Astrocyte (in vitro differentiated cells and primary cell): ENCODE data around the gene RHNO1.

Experiments
- EZH2 ChIP-seq: IDR thresholded peaks from 2 replicates; pipeline ENCODE4 v1.6.1; 2012; ENCODE audit warnings: mild to moderate bottlenecking, low read length, inconsistent platforms; ENCODE audit not compliant: insufficient read depth
- TF ChIP-seq, protein P1 (sequence below): IDR thresholded peaks from 2 replicates; pipeline ENCODE4 v1.5.1; 2011; ENCODE audit warnings: low read depth, mild to moderate bottlenecking, inconsistent platforms, low read length, moderate library complexity; ENCODE audit not compliant: insufficient read depth

DNA sequence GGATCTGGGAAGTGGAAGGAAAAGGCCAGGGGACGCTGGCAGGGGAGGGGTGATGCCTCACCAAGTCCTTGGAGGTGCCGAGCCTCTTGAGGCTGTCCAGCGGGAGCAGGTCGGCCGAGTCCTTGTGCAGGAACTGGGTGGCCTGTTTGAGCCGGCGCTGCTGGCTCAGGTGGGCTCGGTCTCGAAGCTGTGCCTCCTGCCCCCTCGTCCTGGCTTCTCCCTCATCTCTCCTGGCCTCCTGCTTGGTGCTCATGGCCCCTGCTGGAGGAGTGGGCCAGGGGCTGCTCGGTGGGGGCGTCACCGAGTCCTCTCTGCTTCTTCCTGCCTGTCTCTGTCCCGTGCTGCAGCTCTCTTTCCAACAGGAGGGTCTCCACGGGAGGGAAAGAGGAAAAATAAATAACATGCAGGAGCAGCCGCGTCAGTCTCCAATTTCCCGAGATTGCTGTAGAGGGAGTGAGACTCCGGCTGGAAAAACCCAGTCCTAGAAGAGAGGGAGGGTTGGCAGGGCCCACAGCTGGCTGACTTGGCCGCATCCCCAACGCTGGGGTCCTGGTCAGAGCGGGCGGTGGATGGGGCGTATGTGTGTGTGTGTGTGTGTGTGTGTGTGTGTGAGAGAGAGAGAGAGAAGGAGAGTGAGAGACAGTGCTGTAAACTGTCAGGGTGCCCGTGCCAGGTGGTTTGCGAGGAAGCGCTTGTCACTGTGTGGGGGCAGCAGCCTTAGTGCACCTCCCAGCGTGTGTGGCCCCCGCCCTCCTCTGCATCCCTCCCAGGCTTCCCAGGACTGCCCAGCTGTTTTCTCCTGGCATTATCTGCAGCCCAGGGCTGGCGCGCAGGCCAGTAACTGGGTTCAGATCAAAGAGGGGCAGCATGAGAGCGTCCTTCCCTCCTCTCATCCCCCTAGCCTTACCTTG lies 42.2 kb upstream of the RHNO1 start, which contains the start of gene NRIP2:
- TF ChIP-seq, protein P1, sequence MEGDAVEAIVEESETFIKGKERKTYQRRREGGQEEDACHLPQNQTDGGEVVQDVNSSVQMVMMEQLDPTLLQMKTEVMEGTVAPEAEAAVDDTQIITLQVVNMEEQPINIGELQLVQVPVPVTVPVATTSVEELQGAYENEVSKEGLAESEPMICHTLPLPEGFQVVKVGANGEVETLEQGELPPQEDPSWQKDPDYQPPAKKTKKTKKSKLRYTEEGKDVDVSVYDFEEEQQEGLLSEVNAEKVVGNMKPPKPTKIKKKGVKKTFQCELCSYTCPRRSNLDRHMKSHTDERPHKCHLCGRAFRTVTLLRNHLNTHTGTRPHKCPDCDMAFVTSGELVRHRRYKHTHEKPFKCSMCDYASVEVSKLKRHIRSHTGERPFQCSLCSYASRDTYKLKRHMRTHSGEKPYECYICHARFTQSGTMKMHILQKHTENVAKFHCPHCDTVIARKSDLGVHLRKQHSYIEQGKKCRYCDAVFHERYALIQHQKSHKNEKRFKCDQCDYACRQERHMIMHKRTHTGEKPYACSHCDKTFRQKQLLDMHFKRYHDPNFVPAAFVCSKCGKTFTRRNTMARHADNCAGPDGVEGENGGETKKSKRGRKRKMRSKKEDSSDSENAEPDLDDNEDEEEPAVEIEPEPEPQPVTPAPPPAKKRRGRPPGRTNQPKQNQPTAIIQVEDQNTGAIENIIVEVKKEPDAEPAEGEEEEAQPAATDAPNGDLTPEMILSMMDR = no peak
- TF ChIP-seq EZH2 = no peak
